ENCODE measurements around the gene SMIM20. TPM values are rescaled to one million over a fixed set of nuclear protein-coding genes. Genes with fewer than 3 reads are reported as not detected.

SMIM20 gene
- total and polyA plus RNA-seq, 2 experiments from 2014 or later, result 35.6 to 53.0 TPM

DNA sequence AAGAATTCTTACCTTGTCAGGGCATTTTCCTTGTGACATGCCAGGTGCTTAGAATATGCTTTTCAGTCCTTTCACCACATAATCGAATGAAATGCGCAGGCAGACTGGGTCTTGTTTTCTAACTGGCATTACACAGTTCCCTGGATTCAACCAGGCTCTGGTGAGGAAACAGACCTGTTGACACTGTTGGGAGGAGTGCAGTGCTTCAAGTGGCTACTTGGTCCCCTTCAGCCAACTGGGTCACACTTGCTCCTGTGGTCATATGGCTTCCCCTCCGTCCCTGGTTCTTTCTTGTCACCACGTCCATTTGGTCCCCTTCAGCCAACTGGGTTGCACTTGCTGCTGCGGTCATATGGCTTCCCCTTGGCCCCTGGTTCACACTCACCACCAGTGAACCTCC, 9.7 kb downstream of the SMIM20 start:
- no peak overlapping the region for H2AFZ ChIP-seq
- H3K36me3 ChIP-seq (ENCODE audit: low read depth), result no peaks in the 10 kb centered on the region
- no peaks in the 10 kb centered on the region for H3K27me3 ChIP-seq (replicated peaks; ENCODE audit: insufficient read depth)
- H3K4me3 ChIP-seq, result no peak overlapping the region
- H3K9me3 ChIP-seq (ENCODE audit: low read depth), result no peaks in the 10 kb centered on the region
- H3K4me2 ChIP-seq (ENCODE audit: unreplicated experiment), result no peak overlapping the region
- peaks cover 33% of the 10 kb centered on the region for H3K79me2 ChIP-seq (ENCODE audit: insufficient read depth)
- no peak for DNase-seq
- no peak overlapping the region for H3K27ac ChIP-seq
- in situ Hi-C loops (cut with MboI), result no loop called here
- H3F3A ChIP-seq (ENCODE audit: insufficient read depth), result peaks cover 10% of the 10 kb centered on the region
- H4K20me1 ChIP-seq (ENCODE audit: insufficient read depth), result no peaks in the 10 kb centered on the region
- H3K9me2 ChIP-seq (ENCODE audit: insufficient read depth), result no peaks in the 10 kb centered on the region
- WGBS, 2 experiments (ENCODE audit: low coverage in 1 of 2, low lambda C conversion rate in 2 of 2, missing lambda C conversion rate in 2 of 2), result 95 to 97% methylated on average over 5 of the region's 5 CpGs
- TF ChIP-seq EZH2 (IDR thresholded peaks at IDR 0.05; ENCODE audit: insufficient read depth, poor library complexity, severe bottlenecking), result no peak
- TF ChIP-seq EZH2phosphoT487 (IDR thresholded peaks at IDR 0.05; ENCODE audit: insufficient read depth, low read depth), result no peak
- H3K9ac ChIP-seq, result no peak overlapping the region
- H3K4me1 ChIP-seq (ENCODE audit: insufficient read depth), result peaks cover 12% of the 10 kb centered on the region

DNA sequence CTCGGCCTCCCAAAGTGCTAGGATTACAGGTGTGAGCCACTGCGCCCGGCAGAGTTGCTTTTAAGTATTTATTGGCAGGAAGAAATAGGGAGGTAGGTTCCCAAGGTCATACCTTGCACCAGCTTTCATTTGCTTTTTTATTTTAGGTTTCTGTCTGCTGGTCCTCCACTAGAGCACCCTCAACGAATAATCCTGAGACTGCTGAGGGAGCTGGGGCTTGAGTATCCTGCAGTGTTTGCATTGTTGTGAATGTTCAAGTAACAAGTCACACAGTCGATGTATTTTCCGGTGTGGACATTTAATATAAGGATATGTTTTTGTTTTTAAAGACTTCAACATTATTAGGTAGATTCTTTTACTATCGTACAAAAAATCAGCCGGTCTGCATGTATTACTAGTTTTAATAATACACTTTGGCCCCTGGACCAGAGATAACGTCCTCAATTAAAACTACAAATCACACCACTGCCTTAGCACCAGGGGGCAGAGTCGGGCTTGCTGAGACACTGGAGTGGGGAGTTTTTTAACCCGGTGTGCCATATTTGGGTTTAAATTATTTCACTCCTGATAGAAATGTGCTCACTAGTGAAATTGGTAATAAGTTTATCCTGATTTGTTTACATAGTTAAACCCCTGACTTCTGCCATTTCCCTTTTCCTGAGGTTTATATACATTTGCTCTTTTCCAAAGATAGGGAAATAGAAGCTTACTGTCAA, 11.6 kb downstream of the SMIM20 start:
- Histone ChIP-seq H3K4me2 (ENCODE audit: unreplicated experiment) (no peak overlapping the region), H3F3A (ENCODE audit: insufficient read depth) (peaks cover 17% of the 10 kb centered on the region), H3K27me3 (replicated peaks; ENCODE audit: insufficient read depth) (no peaks in the 10 kb centered on the region), H3K4me1 (ENCODE audit: insufficient read depth) (peaks cover 20% of the 10 kb centered on the region), H3K9me3 (ENCODE audit: low read depth) (no peaks in the 10 kb centered on the region), H3K9ac (no peak overlapping the region), H4K20me1 (ENCODE audit: insufficient read depth) (no peaks in the 10 kb centered on the region), H3K79me2 (ENCODE audit: insufficient read depth) (peaks cover 29% of the 10 kb centered on the region), H3K27ac (no peak overlapping the region), H3K36me3 (ENCODE audit: low read depth) (no peaks in the 10 kb centered on the region), H3K9me2 (ENCODE audit: insufficient read depth) (no peaks in the 10 kb centered on the region), H2AFZ (no peak overlapping the region), H3K4me3 (no peak overlapping the region)
- TF ChIP-seq EZH2phosphoT487 (IDR thresholded peaks at IDR 0.05; ENCODE audit: insufficient read depth, low read depth), result no peak
- no peak for TF ChIP-seq EZH2 (IDR thresholded peaks at IDR 0.05; ENCODE audit: insufficient read depth, poor library complexity, severe bottlenecking)
- in situ Hi-C loops (cut with MboI), result no loop called here
- DNase-seq, result peak; percentile 70
- WGBS, 2 experiments (ENCODE audit: low coverage in 1 of 2, low lambda C conversion rate in 2 of 2, missing lambda C conversion rate in 2 of 2), result 80 to 82% methylated on average over 11 of the region's 11 CpGs

- DNase-seq, result no peak
- Histone ChIP-seq H3K9me2 (ENCODE audit: insufficient read depth) (no peaks in the 10 kb centered on the region), H4K20me1 (ENCODE audit: insufficient read depth) (no peaks in the 10 kb centered on the region), H2AFZ (no peak overlapping the region), H3K4me2 (ENCODE audit: unreplicated experiment) (no peak overlapping the region), H3K4me1 (ENCODE audit: insufficient read depth) (peaks cover 20% of the 10 kb centered on the region), H3K36me3 (ENCODE audit: low read depth) (no peaks in the 10 kb centered on the region), H3F3A (ENCODE audit: insufficient read depth) (peaks cover 17% of the 10 kb centered on the region), H3K79me2 (ENCODE audit: insufficient read depth) (peaks cover 21% of the 10 kb centered on the region; the same call in 1 of the 2 replicates), H3K27me3 (replicated peaks; ENCODE audit: insufficient read depth) (no peaks in the 10 kb centered on the region), H3K9me3 (ENCODE audit: low read depth) (no peaks in the 10 kb centered on the region), H3K9ac (no peak overlapping the region), H3K27ac (no peak overlapping the region), H3K4me3 (no peak overlapping the region)
- in situ Hi-C loops (cut with MboI), result no loop called here
- TF ChIP-seq EZH2 (IDR thresholded peaks at IDR 0.05; ENCODE audit: insufficient read depth, poor library complexity, severe bottlenecking) (no peak), EZH2phosphoT487 (IDR thresholded peaks at IDR 0.05; ENCODE audit: insufficient read depth, low read depth) (no peak)
- WGBS, 2 experiments (ENCODE audit: low coverage in 1 of 2, low lambda C conversion rate in 2 of 2, missing lambda C conversion rate in 2 of 2), result 80 to 89% methylated on average over 2 of the region's 2 CpGs
Measured at GRCh38 chr4:25926462-25926861, 12.4 kb downstream of the SMIM20 start.

- peak overlapping the region; percentile 6 for H3K4me2 ChIP-seq (ENCODE audit: unreplicated experiment)
- no peak for DNase-seq
- H3K4me3 ChIP-seq, result no peak overlapping the region
- no peak overlapping the region for H3K9ac ChIP-seq
- peaks cover 20% of the 10 kb centered on the region for H3K4me1 ChIP-seq (ENCODE audit: insufficient read depth)
- H2AFZ ChIP-seq, result no peak overlapping the region
- in situ Hi-C loops (cut with MboI), result no loop called here
- no peaks in the 10 kb centered on the region for H3K9me3 ChIP-seq (ENCODE audit: low read depth)
- no peaks in the 10 kb centered on the region for H3K36me3 ChIP-seq (ENCODE audit: low read depth)
- H3K9me2 ChIP-seq (ENCODE audit: insufficient read depth), result no peaks in the 10 kb centered on the region
- no peak overlapping the region for H3K27ac ChIP-seq
- H3K79me2 ChIP-seq (ENCODE audit: insufficient read depth), result 0 out of 2 replicates have a peak, but pooled peaks cover 14% of the 10 kb centered on the region
- TF ChIP-seq EZH2 (IDR thresholded peaks at IDR 0.05; ENCODE audit: insufficient read depth, poor library complexity, severe bottlenecking) (no peak), EZH2phosphoT487 (IDR thresholded peaks at IDR 0.05; ENCODE audit: insufficient read depth, low read depth) (no peak)
- WGBS, 2 experiments (ENCODE audit: low coverage in 1 of 2, low lambda C conversion rate in 2 of 2, missing lambda C conversion rate in 2 of 2), result 61 to 66% methylated on average over 10 of the region's 10 CpGs
- H3K27me3 ChIP-seq (replicated peaks; ENCODE audit: insufficient read depth), result no peaks in the 10 kb centered on the region
- H4K20me1 ChIP-seq (ENCODE audit: insufficient read depth), result no peaks in the 10 kb centered on the region
- H3F3A ChIP-seq (ENCODE audit: insufficient read depth), result peaks cover 17% of the 10 kb centered on the region
Measured at GRCh38 chr4:25927361-25928195, 13.6 kb downstream of the SMIM20 start.
